ENCODE measurements around the gene RTP2. TPM values are rescaled to one million over a fixed set of nuclear protein-coding genes. Genes with fewer than 3 reads are reported as not detected.

RTP2 gene
- total and polyA plus RNA-seq, 2 donors (not counting 1 experiment from before 2014, with no cell fraction given) = not detected

DNA sequence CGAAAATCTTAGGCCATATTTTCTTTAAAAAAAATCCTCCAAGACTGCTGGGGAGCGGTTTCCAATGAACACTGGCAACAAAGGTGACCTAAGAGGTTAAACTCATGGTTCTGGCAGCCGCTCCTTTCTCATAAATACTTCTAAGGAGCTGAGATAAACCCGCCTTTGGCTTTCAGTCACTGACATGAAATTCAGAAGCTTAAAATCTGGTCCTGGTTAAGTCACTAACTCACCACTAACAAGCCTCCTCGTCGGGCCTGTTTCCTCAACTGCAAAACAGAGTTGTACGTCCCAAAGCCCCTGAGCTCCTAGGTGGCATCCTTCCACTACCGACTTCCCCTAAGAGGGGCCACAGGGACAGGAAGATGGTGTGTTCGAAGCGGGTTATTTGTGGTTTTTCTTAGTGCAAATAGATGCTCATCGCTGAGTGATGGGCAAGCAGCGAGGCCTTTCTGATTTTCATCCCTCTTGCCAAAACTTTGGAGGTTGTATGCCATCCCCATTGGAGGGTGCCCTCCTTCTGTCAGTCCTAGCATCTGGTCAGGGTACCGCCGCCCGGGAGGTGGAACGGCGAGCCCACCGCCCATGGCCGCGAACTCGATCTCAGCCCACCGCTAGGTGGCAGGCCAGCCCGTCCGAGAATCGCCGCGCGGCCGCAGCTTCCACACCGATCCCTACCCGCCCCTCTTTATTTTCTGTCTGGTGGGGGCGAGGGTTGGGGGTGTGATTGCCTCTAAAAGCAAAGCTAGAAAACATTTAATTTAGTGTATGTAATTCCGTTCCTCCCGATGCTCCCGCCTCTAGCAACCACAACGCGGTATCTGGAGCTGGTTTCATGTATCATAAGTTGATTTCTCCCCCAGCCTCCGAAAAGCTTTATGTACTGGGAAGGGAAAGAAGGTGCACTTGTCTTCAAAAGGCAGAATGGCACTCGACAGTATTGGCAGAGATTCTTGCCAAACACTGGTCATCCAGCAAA is 38.4 kb upstream of the RTP2 start:
- Histone ChIP-seq H3K36me3 (replicated peaks in 1 of 2; ENCODE audit: control extremely low read depth in 1 of 2, control insufficient read depth in 1 of 2, extremely low read depth in 1 of 2, insufficient read depth in 2 of 2, low read length in 1 of 2) (no peaks in the 10 kb centered on the region), H3K9me3 (ENCODE audit: control extremely low read depth in 1 of 3, control insufficient read depth in 2 of 3, insufficient read depth in 1 of 3, low read length in 2 of 3) (no peaks in the 10 kb centered on the region), H3K27ac (ENCODE audit: low read length in 2 of 2) (peak overlapping the region; percentile 52 to 79), H4K20me1 (ENCODE audit: control insufficient read depth, insufficient read depth, low read length, poor library complexity, severe bottlenecking) (peaks cover 45% of the 10 kb centered on the region), H3K4me3 (ENCODE audit: control extremely low read depth in 1 of 5, extremely low read depth in 1 of 5, insufficient read depth in 1 of 5, low read depth in 2 of 5, low read length in 4 of 5) (peak overlapping the region; percentile 66 to 93 (median 84)), H3K79me2 (ENCODE audit: control insufficient read depth, insufficient read depth, low read length) (peaks cover 71% of the 10 kb centered on the region), H3K4me2 (replicated peaks; ENCODE audit: low read depth, low read length, poor library complexity, severe bottlenecking) (peak overlapping the region; percentile 98), H2AFZ (ENCODE audit: insufficient read depth, low read depth, low read length, poor library complexity, severe bottlenecking) (peak overlapping the region; percentile 77), H3K27me3 (replicated peaks in 1 of 4; ENCODE audit: control extremely low read depth in 1 of 4, control insufficient read depth in 3 of 4, insufficient read depth in 4 of 4, low read length in 3 of 4) (no peaks in the 10 kb centered on the region), H3K9ac (ENCODE audit: low read length) (peak overlapping the region; percentile 86), H3K4me1 (ENCODE audit: control insufficient read depth in 2 of 2, insufficient read depth in 2 of 2, low read length in 2 of 2) (peaks cover 34 to 63% of the 10 kb centered on the region in 2 donors)
- ChIA-PET CTCF (interaction anchor here (0.5 to 9.7 kb wide), 165 partner anchors 8 to 1411 kb away, joined by 3 to 1008 read pairs (median 5); partner anchors contain the start of gene LPP), POLR2A (interaction anchor here (0.7 to 1.7 kb wide), 3 partner anchors 681 to 1214 kb away, joined by 3 to 16 read pairs (median 5); no protein-coding TSS in a partner anchor)
- ATAC-seq (ENCODE audit: low read depth) = peak; percentile 15
- no peaks in the 10 kb centered on the region for H3K27me3 Mint-ChIP-seq
- whole genome bisulfite sequencing (ENCODE audit: insufficient coverage) = 3% methylated on average over 19 of the region's 39 CpGs
- peak overlapping the region; percentile 97 for H3K4me3 Mint-ChIP-seq
- peaks cover 65% of the 10 kb centered on the region for H3K4me1 Mint-ChIP-seq
- no peak for TF ChIP-seq EZH2 (IDR thresholded peaks at IDR 0.05; ENCODE audit: borderline replicate concordance, insufficient read depth, low read depth, low read length, poor library complexity, severe bottlenecking)
- TF ChIP-seq, protein P1, sequence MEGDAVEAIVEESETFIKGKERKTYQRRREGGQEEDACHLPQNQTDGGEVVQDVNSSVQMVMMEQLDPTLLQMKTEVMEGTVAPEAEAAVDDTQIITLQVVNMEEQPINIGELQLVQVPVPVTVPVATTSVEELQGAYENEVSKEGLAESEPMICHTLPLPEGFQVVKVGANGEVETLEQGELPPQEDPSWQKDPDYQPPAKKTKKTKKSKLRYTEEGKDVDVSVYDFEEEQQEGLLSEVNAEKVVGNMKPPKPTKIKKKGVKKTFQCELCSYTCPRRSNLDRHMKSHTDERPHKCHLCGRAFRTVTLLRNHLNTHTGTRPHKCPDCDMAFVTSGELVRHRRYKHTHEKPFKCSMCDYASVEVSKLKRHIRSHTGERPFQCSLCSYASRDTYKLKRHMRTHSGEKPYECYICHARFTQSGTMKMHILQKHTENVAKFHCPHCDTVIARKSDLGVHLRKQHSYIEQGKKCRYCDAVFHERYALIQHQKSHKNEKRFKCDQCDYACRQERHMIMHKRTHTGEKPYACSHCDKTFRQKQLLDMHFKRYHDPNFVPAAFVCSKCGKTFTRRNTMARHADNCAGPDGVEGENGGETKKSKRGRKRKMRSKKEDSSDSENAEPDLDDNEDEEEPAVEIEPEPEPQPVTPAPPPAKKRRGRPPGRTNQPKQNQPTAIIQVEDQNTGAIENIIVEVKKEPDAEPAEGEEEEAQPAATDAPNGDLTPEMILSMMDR (IDR thresholded peaks at IDR 0.05) = peak; percentile 95
- no peaks in the 10 kb centered on the region for H3K9me3 Mint-ChIP-seq (ENCODE audit: insufficient read depth)
- H3K27ac Mint-ChIP-seq = peak overlapping the region; percentile 86
- DNase-seq = peak; percentile 83
- intact Hi-C loops (cut with micrococcal nuclease) = loop anchor here (1.0 to 10.0 kb wide), 9 partner anchors 320 to 1214 kb away; no protein-coding TSS in a partner anchor

Data from B cell (primary cell).